H1 (cell line): ENCODE data around the gene DIPK1B.

Experiments
- CTCF ChIP-seq, 3 experiments: IDR thresholded peaks; 1 replicate in 2 of 3; 2 replicates in 1 of 3; pipeline versions ENCODE4 v1.5.1 to v1.6.1; 2011; ENCODE audit warnings: low read length in 3 of 3, mild to moderate bottlenecking in 3 of 3, inconsistent platforms in 2 of 3, low read depth in 1 of 3, moderate library complexity in 1 of 3; ENCODE audit not compliant: insufficient read depth in 1 of 3; ENCODE audit errors: control extremely low read depth in 1 of 3
- GABPA ChIP-seq: IDR thresholded peaks from 2 replicates; pipeline ENCODE4 v1.6.1; 2011; ENCODE audit warnings: mild to moderate bottlenecking, low read length, moderate library complexity, borderline replicate concordance; ENCODE audit not compliant: insufficient read depth
- GTF2F1 ChIP-seq: IDR thresholded peaks from 2 replicates; pipeline ENCODE4 v1.6.1; 2012; ENCODE audit warnings: low read depth, low read length, improper control_type of control experiment, borderline replicate concordance
- POLR2A ChIP-seq, 2 experiments: IDR thresholded peaks; 1 replicate in 1 of 2; 2 replicates in 1 of 2; pipeline ENCODE4 v1.6.1; 2011; ENCODE audit warnings: low read depth in 2 of 2, low read length in 2 of 2, mild to moderate bottlenecking in 2 of 2; ENCODE audit errors: control extremely low read depth in 1 of 2
- RNF2 ChIP-seq: fragments of 200-900, 300-1000 bp; sonication (generic); IDR thresholded peaks from 2 replicates; pipeline ENCODE4 v1.7.1; 2016; ENCODE audit warnings: borderline replicate concordance, low read depth, mild to moderate bottlenecking, antibody characterized with exemption, low read length; ENCODE audit not compliant: poor library complexity, severe bottlenecking; ENCODE audit errors: missing control alignments
- RXRA ChIP-seq: IDR thresholded peaks from 2 replicates; pipeline ENCODE4 v1.6.1; 2011; ENCODE audit warnings: low read depth, mild to moderate bottlenecking, low read length, moderate library complexity; ENCODE audit not compliant: insufficient read depth
- SIX5 ChIP-seq: IDR thresholded peaks from 2 replicates; pipeline ENCODE4 v1.6.1; 2011; ENCODE audit warnings: mild to moderate bottlenecking, low read depth, low read length
- SUZ12 ChIP-seq: fragments of 200-600 bp; sonication (generic); IDR thresholded peaks from 2 replicates; pipeline ENCODE4 v1.6.1; 2012; ENCODE audit warnings: mild to moderate bottlenecking, inconsistent platforms, low read length, moderate library complexity, mixed read lengths
- TBP ChIP-seq: IDR thresholded peaks from 2 replicates; pipeline ENCODE4 v1.6.1; 2011; ENCODE audit warnings: low read depth, low read length, improper control_type of control experiment
- TEAD4 ChIP-seq: IDR thresholded peaks from 2 replicates; pipeline ENCODE4 v1.6.1; 2012; ENCODE audit warnings: low read depth, low read length, inconsistent platforms, mixed read lengths
- ZNF274 ChIP-seq: IDR thresholded peaks from 2 replicates; pipeline ENCODE4 v1.7.0; 2012; ENCODE audit warnings: low read length, borderline replicate concordance; ENCODE audit errors: extremely low read depth
- TF ChIP-seq, protein P1 (sequence below): IDR thresholded peaks from 2 replicates; pipeline ENCODE4 v1.6.1; 2012; ENCODE audit warnings: low read length, inconsistent platforms

DNA sequence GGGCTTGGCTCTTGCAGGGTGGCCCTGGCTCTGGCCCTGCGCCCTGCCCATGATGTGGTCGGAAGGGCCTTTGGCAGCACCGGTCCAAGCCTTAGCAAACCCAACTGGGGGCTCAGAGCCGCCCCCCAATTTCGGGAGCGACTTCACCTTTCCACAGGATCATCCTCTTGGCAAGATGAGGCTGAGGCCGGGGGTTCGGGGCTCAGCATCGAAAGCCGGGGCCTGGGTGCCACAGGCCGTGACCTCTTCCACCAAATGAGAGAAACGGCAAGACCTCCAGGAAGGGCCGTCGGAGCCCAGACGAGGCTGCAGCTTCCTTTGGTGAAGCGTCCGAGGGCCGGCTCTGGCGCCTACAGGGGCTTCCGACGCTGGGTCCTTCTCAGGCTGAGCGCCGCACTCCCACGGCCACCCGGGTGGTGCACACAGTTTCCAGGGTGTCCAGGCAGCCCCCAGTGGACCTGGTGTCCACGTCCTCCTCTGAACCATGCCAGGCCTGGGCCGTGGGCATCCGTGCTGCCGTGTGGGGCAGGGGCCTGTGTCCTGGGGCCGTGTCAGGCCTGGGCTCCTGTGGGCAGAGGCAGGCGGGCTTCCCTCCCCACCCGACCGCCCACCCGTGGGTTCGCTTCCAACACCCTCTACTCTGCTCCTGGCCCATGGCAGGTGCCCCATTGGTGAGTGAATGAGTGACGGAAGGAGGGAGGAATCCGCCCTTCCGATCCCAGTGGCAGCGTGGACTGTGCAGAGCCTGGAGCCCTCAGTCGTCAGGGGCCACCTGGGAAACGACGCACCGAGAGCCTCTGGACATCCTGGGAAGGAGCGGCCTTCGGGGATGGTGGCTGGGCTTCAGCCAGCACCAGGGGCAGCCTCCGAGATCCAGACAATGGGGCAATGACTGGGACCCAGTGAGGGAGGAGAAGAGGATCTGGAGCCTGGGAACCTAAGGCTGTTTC lies 19.9 kb upstream of the DIPK1B start:
- TF ChIP-seq POLR2A (IDR thresholded peaks at IDR 0.05; ENCODE audit: control extremely low read depth in 1 of 2, low read depth in 2 of 2, low read length in 2 of 2) (no peak), CTCF (IDR thresholded peaks at IDR 0.05; ENCODE audit: control extremely low read depth in 1 of 3, insufficient read depth in 1 of 3, low read depth in 1 of 3, low read length in 3 of 3) (no peak), GTF2F1 (no peak), GABPA (no peak), SUZ12 (no peak), TBP (no peak), RXRA (no peak), ZNF274 (no peak), TEAD4 (no peak), SIX5 (no peak), RNF2 (no peak)
- TF ChIP-seq, protein P1, sequence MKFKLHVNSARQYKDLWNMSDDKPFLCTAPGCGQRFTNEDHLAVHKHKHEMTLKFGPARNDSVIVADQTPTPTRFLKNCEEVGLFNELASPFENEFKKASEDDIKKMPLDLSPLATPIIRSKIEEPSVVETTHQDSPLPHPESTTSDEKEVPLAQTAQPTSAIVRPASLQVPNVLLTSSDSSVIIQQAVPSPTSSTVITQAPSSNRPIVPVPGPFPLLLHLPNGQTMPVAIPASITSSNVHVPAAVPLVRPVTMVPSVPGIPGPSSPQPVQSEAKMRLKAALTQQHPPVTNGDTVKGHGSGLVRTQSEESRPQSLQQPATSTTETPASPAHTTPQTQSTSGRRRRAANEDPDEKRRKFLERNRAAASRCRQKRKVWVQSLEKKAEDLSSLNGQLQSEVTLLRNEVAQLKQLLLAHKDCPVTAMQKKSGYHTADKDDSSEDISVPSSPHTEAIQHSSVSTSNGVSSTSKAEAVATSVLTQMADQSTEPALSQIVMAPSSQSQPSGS = no peak
